Astrocyte (in vitro differentiated cells and primary cell): ENCODE data around the gene P3H3. TPM values are rescaled to one million over a fixed set of nuclear protein-coding genes. Genes with fewer than 3 reads are reported as not detected.
A peak's percentile ranks its signal among the peaks of the same experiment; 100 is the strongest.

Experiments used
- DNase-seq: peaks from one replicate; pipeline ENCODE4 v3.0.0-alpha.2; 2010; ENCODE audit warnings: low read depth
- FAIRE-seq: peaks from 2 replicates; lab custom pipeline; 2011; peaks lifted over from hg19 to GRCh38; lab: Jason Lieb, UNC
- H2AFZ ChIP-seq: 2 replicates; pipeline ENCODE4 v1.6.0; 2012; ENCODE audit warnings: low read depth, low read length, inconsistent platforms
- H3K27ac ChIP-seq: 2 replicates; pipeline ENCODE4 v1.5.1; 2011; ENCODE audit warnings: low read depth, low read length, inconsistent platforms
- H3K27me3 ChIP-seq: 2 replicates; pipeline ENCODE4 v1.6.0; 2011; ENCODE audit warnings: low read length, inconsistent platforms; ENCODE audit not compliant: insufficient read depth
- H3K36me3 ChIP-seq: 2 replicates; pipeline ENCODE4 v1.5.1; 2011; ENCODE audit warnings: low read length, inconsistent platforms; ENCODE audit not compliant: insufficient read depth
- H3K4me1 ChIP-seq: 2 replicates; pipeline ENCODE4 v1.5.1; 2011; ENCODE audit warnings: low read length, inconsistent platforms; ENCODE audit not compliant: insufficient read depth
- H3K4me2 ChIP-seq: 2 replicates; pipeline ENCODE4 v1.6.0; 2012; ENCODE audit warnings: low read length, inconsistent platforms
- H3K4me3 ChIP-seq: 2 replicates; pipeline ENCODE4 v1.5.1; 2011; ENCODE audit warnings: low read depth, mild to moderate bottlenecking, low read length, inconsistent platforms; ENCODE audit not compliant: insufficient read depth
- H3K79me2 ChIP-seq: 2 replicates; pipeline ENCODE4 v1.6.0; 2012; ENCODE audit warnings: mild to moderate bottlenecking, low read length, inconsistent platforms; ENCODE audit not compliant: insufficient read depth
- H3K9ac ChIP-seq: 2 replicates; pipeline ENCODE4 v1.6.0; 2012; ENCODE audit warnings: mild to moderate bottlenecking, low read length, inconsistent platforms
- H3K9me3 ChIP-seq: 2 replicates; pipeline ENCODE4 v1.5.1; 2012; ENCODE audit warnings: low read depth, mild to moderate bottlenecking, low read length, inconsistent platforms; ENCODE audit not compliant: insufficient read depth
- H4K20me1 ChIP-seq: 2 replicates; pipeline ENCODE4 v1.6.0; 2012; ENCODE audit warnings: low read length, inconsistent platforms; ENCODE audit not compliant: insufficient read depth
- H3K27ac Mint-ChIP-seq: one replicate; pipeline ENCODE4 v1.8.0; 2021; ENCODE audit warnings: mild to moderate bottlenecking, mixed read lengths; ENCODE audit not compliant: unreplicated experiment
- H3K27me3 Mint-ChIP-seq: one replicate; pipeline ENCODE4 v1.8.0; 2021; ENCODE audit warnings: low read depth, mixed read lengths; ENCODE audit not compliant: unreplicated experiment
- H3K36me3 Mint-ChIP-seq: one replicate; pipeline ENCODE4 v1.8.0; 2021; ENCODE audit warnings: low read depth, mixed read lengths; ENCODE audit not compliant: unreplicated experiment
- H3K4me1 Mint-ChIP-seq: one replicate; pipeline ENCODE4 v1.8.0; 2021; ENCODE audit warnings: low read depth, mixed read lengths; ENCODE audit not compliant: unreplicated experiment
- H3K4me3 Mint-ChIP-seq: one replicate; pipeline ENCODE4 v1.8.0; 2021; ENCODE audit warnings: mild to moderate bottlenecking, moderate library complexity, mixed read lengths; ENCODE audit not compliant: unreplicated experiment
- H3K9me3 Mint-ChIP-seq: one replicate; pipeline ENCODE4 v1.8.0; 2021; ENCODE audit warnings: mild to moderate bottlenecking, mixed read lengths; ENCODE audit not compliant: unreplicated experiment
- CTCF ChIP-seq: IDR thresholded peaks from 2 replicates; pipeline ENCODE4 v1.5.1; 2011; ENCODE audit warnings: low read depth, mild to moderate bottlenecking, inconsistent platforms, low read length, moderate library complexity; ENCODE audit not compliant: insufficient read depth
- EZH2 ChIP-seq: IDR thresholded peaks from 2 replicates; pipeline ENCODE4 v1.6.1; 2012; ENCODE audit warnings: mild to moderate bottlenecking, low read length, inconsistent platforms; ENCODE audit not compliant: insufficient read depth
- total RNA-seq: library from RNA; stranded (reverse); gene quantifications from 2 replicates; pipeline ENCODE4 v1.2.1, GENCODE V29; 2021

P3H3 gene
- total RNA-seq, 1 donor from 2014 or later = 101 TPM

DNA sequence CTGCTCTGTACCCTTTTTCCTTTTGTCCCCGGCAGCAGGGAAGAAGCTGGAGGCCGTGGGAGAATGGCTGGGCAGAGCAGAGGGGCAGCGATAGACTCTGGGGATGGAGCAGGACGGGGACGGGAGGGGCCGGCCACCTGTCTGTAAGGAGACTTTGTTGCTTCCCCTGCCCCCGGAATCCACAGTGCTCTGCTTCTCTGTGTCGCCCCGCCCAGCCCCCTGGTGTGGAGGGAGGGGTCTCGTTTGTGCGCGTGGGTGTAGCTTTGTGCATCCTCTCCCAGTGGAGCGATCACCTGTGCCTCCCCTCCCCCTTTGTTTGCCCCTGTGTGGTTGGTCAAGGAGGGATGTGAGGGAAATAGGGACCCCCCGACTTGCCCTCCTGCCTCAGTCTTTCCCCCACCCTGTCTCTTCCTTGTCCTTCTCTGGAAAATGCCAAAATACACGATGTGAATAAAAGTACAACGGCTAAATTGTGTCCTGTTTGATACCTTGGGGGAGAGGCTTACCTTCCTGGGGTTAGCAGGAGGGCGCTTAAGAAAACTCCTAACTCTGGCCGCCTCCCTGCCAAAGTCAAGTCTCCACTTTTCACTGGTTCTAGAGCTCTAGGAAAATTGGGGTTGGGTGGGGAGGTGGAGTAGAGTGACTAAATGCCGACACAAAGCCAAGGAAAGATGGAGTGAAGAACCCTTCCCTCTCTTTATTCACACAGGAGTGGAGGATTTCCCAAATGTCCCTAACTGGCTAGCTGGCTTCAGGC lies 38.1 kb downstream of the P3H3 start:
- Mint-ChIP-seq H3K4me1 (peaks cover 18% of the 10 kb centered on the region), H3K9me3 (no peaks in the 10 kb centered on the region), H3K27ac (no peak overlapping the region), H3K27me3 (no peaks in the 10 kb centered on the region), H3K36me3 (peaks cover 41% of the 10 kb centered on the region), H3K4me3 (peak overlapping the region; percentile 87)
- FAIRE-seq = peak; percentile 9
- Histone ChIP-seq H3K36me3 (peaks cover 27% of the 10 kb centered on the region), H3K27ac (peak overlapping the region; percentile 68), H3K9me3 (no peaks in the 10 kb centered on the region), H3K27me3 (no peaks in the 10 kb centered on the region), H3K4me1 (peaks cover 28% of the 10 kb centered on the region), H3K4me3 (peak overlapping the region; percentile 64), H3K9ac (peak overlapping the region; percentile 92), H2AFZ (peak overlapping the region; percentile 76), H3K79me2 (peaks cover 39% of the 10 kb centered on the region), H3K4me2 (peak overlapping the region; percentile 94), H4K20me1 (peaks cover 39% of the 10 kb centered on the region)
- no peak for DNase-seq
- no peak for TF ChIP-seq EZH2

- DNase-seq = no peak
- Histone ChIP-seq H3K4me2 (peak overlapping the region; percentile 94), H3K4me1 (peaks cover 34% of the 10 kb centered on the region), H3K9ac (peak overlapping the region; percentile 92), H2AFZ (peak overlapping the region; percentile 76), H4K20me1 (peaks cover 45% of the 10 kb centered on the region), H3K9me3 (no peaks in the 10 kb centered on the region), H3K79me2 (peaks cover 45% of the 10 kb centered on the region), H3K27me3 (no peaks in the 10 kb centered on the region), H3K4me3 (peak overlapping the region; percentile 64), H3K36me3 (peaks cover 27% of the 10 kb centered on the region), H3K27ac (peak overlapping the region; percentile 68)
- Mint-ChIP-seq H3K27ac (peak overlapping the region; percentile 53), H3K4me1 (peaks cover 21% of the 10 kb centered on the region), H3K9me3 (no peaks in the 10 kb centered on the region), H3K4me3 (peak overlapping the region; percentile 87), H3K27me3 (no peaks in the 10 kb centered on the region), H3K36me3 (peaks cover 42% of the 10 kb centered on the region)
- TF ChIP-seq EZH2 (no peak), CTCF (no peak)
- no peak for FAIRE-seq
Measured at GRCh38 chr12:6866920-6867412, 38.8 kb downstream of the P3H3 start.

DNA sequence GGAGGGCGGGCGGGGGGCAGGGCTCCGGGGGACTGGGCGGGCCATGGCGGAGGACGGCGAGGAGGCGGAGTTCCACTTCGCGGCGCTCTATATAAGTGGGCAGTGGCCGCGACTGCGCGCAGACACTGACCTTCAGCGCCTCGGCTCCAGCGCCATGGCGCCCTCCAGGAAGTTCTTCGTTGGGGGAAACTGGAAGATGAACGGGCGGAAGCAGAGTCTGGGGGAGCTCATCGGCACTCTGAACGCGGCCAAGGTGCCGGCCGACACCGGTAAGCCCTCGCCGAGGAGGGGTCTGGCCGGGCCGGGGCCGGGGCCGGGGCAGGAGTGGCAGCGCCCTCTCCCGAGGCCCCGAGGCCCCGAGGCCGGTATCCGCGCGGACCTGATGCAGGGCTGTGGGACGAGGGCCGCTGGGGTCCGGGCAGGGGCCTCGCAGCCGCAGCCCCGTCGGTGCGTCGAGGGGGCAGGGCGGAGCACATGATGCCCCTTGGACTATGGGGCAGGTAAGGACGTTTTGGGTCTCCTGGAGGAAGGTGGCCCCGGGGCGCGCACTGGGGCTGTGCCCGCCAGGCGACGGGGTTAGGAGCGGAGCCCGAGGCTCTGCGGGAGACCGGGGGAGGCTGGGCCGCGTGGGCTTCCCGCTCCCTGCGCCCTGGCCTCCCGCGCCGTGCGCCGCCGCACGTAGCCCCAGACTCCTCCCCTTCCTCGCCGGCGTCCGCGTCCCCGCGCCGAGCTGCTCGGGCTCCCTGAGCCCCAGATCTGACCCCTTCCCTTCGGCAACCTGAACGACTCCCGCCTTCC lies 39.4 kb downstream of the P3H3 start, which contains the start of gene TPI1:
Gene TPI1 (plus strand): TSS at position 119 of the 798 bp plus-strand sequence. CDS start 36 bp downstream, at position 155.
- Histone ChIP-seq H3K27me3 (no peaks in the 10 kb centered on the region), H3K4me1 (peaks cover 37% of the 10 kb centered on the region), H3K4me2 (peak within 1 kb of the TSS; percentile 94), H3K9me3 (no peaks in the 10 kb centered on the region), H3K4me3 (peak within 1 kb of the TSS; percentile 88), H3K79me2 (peaks cover 51% of the 10 kb centered on the region), H2AFZ (peak within 1 kb of the TSS; percentile 76), H3K9ac (peak within 1 kb of the TSS; percentile 92), H4K20me1 (peaks cover 49% of the 10 kb centered on the region), H3K36me3 (peaks cover 27% of the 10 kb centered on the region), H3K27ac (peak within 1 kb of the TSS; percentile 70)
- H3K9me3 Mint-ChIP-seq = no peaks in the 10 kb centered on the region
- no peaks in the 10 kb centered on the region for H3K27me3 Mint-ChIP-seq
- peak; percentile 43 for DNase-seq
- H3K27ac Mint-ChIP-seq = peak within 1 kb of the TSS; percentile 86
- TF ChIP-seq CTCF (no peak), EZH2 (no peak)
- no peak for FAIRE-seq
- peaks cover 37% of the 10 kb centered on the region for H3K36me3 Mint-ChIP-seq
- H3K4me3 Mint-ChIP-seq = peak within 1 kb of the TSS; percentile 96
- H3K4me1 Mint-ChIP-seq = peaks cover 23% of the 10 kb centered on the region
